NCI-H460 (cell line): ENCODE data around the gene VAV2. TPM values are rescaled to one million over a fixed set of nuclear protein-coding genes. Genes with fewer than 3 reads are reported as not detected.

Experiments
- total RNA-seq: library from RNA; depleted of rRNA; stranded (reverse); fragments of >200 nt; shearing (Covaris generic); gene quantifications from 2 replicates; pipeline ENCODE4 v1.2.3, GENCODE V29; 2014; rRNA removed

The VAV2 gene
- total RNA-seq, 1 experiment from 2014 or later = 6.0 TPM

Other genes with a start within 250 kb of the VAV2 start
- gene BRD3OS, start 33.2 kb upstream of the VAV2 start, total RNA-seq = 19.2 and 21.7 TPM in 2 replicates
- 7.8 and 9.0 TPM in 2 replicates for gene BRD3, start 75.7 kb upstream of the VAV2 start, total RNA-seq
- gene WDR5, start 143.8 kb upstream of the VAV2 start, total RNA-seq = 27.2 and 32.3 TPM in 2 replicates
- gene RNU6ATAC, start 172.2 kb upstream of the VAV2 start, total RNA-seq = not detected in 2 replicates